ENCODE data around the gene IL1RAPL2.
"Not testable (repeated sequence)": the region's sequence is repeated elsewhere in the genome, so short reads cannot be mapped to it uniquely, and the experiment has no call there.

The IL1RAPL2 gene

GRCh38 chrX:104665691-104666090, 99.7 kb downstream of the IL1RAPL2 start:
- Mint-ChIP-seq H3K9me3 (no peaks in the 10 kb centered on the region), H3K27ac (no peak overlapping the region), H3K4me1 (no peaks in the 10 kb centered on the region), H3K4me3 (no peak overlapping the region), H3K27me3 (ENCODE audit: low read depth) (no peaks in the 10 kb centered on the region), H3K36me3 (ENCODE audit: low read depth) (no peaks in the 10 kb centered on the region)
- TF ChIP-seq CTCF (IDR thresholded peaks at IDR 0.05; ENCODE audit: unreplicated experiment in 3 of 3), result no peak

GRCh38 chrX:104668550-104668949, 102.6 kb downstream of the IL1RAPL2 start:
- Mint-ChIP-seq H3K4me3 (no peak overlapping the region), H3K27ac (peak overlapping the region in 2 of 3 experiments; percentile 64 to 66)
- peak; percentile 32 to 48 (median 33) for TF ChIP-seq CTCF (IDR thresholded peaks at IDR 0.05; ENCODE audit: unreplicated experiment in 3 of 3)

GRCh38 chrX:104669063-104669462, 103.1 kb downstream of the IL1RAPL2 start:
- H3K36me3 Mint-ChIP-seq (ENCODE audit: low read depth), result no peaks in the 10 kb centered on the region
- H3K27me3 Mint-ChIP-seq (ENCODE audit: low read depth), result no peaks in the 10 kb centered on the region
- no peak overlapping the region for H3K4me3 Mint-ChIP-seq
- TF ChIP-seq CTCF (IDR thresholded peaks at IDR 0.05; ENCODE audit: unreplicated experiment in 3 of 3), result no peak
- no peaks in the 10 kb centered on the region for H3K4me1 Mint-ChIP-seq
- peaks cover 4% of the 10 kb centered on the region for H3K9me3 Mint-ChIP-seq
- peak overlapping the region in 1 of 3 experiments; percentile 66 for H3K27ac Mint-ChIP-seq

More at GRCh38 chrX:104668550-104668949, 102.6 kb downstream of the IL1RAPL2 start:
- Mint-ChIP-seq H3K4me1 (no peaks in the 10 kb centered on the region), H3K36me3 (ENCODE audit: low read depth) (no peaks in the 10 kb centered on the region), H3K9me3 (peaks cover 4% of the 10 kb centered on the region), H3K27me3 (ENCODE audit: low read depth) (no peaks in the 10 kb centered on the region)

GRCh38 chrX:104670051-104670450, 104.1 kb downstream of the IL1RAPL2 start:
- no peak overlapping the region for H3K27ac Mint-ChIP-seq
- peaks cover 4% of the 10 kb centered on the region for H3K9me3 Mint-ChIP-seq
- H3K4me1 Mint-ChIP-seq, result no peaks in the 10 kb centered on the region
- no peaks in the 10 kb centered on the region for H3K36me3 Mint-ChIP-seq (ENCODE audit: low read depth)
- no peak overlapping the region for H3K4me3 Mint-ChIP-seq
- H3K27me3 Mint-ChIP-seq (ENCODE audit: low read depth), result no peaks in the 10 kb centered on the region
- no peak for TF ChIP-seq CTCF (IDR thresholded peaks at IDR 0.05; ENCODE audit: unreplicated experiment in 3 of 3)

DNA sequence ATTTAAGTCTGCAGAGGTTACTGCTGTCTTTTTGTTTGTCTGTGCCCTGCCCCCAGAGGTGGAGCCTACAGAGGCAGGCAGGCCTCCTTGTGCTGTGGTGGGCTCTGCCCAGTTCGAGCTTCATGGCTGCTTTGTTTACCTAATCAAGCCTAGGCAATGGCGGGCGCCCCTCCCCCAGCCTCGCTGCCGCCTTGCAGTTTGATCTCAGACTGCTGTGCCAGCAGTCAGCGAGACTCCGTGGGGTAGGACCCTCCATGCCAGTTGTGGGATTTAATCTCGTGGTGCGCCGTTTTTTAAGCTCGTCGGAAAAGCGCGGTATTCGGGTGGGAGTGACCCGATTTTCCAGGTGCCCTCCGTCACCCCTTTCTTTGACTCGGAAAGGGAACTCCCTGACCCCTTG, 111.5 kb downstream of the IL1RAPL2 start:
- not testable (repeated sequence) for H3K9me3 Mint-ChIP-seq; H3K4me3 Mint-ChIP-seq; H3K27ac Mint-ChIP-seq; H3K36me3 Mint-ChIP-seq (ENCODE audit: low read depth); H3K27me3 Mint-ChIP-seq (ENCODE audit: low read depth); H3K4me1 Mint-ChIP-seq

- Mint-ChIP-seq H3K4me3 (no peak overlapping the region), H3K4me1 (no peaks in the 10 kb centered on the region), H3K27ac (no peak overlapping the region), H3K27me3 (ENCODE audit: low read depth) (no peaks in the 10 kb centered on the region), H3K36me3 (ENCODE audit: low read depth) (no peaks in the 10 kb centered on the region), H3K9me3 (peaks cover 8% of the 10 kb centered on the region)
- no peak for TF ChIP-seq CTCF (IDR thresholded peaks at IDR 0.05; ENCODE audit: unreplicated experiment in 3 of 3)
Measured at GRCh38 chrX:104679175-104679574, 113.2 kb downstream of the IL1RAPL2 start.

Data from nephron (organoid).